HG03108 (cell line): Measurements from ENCODE around the gene PCDHB8.
"Not testable (repeated sequence)": the region's sequence is repeated elsewhere in the genome, so short reads cannot be mapped to it uniquely, and the experiment has no call there.

Experiments used
- ATAC-seq: cut with Tn5 transposase; IDR thresholded peaks from one replicate; pipeline ENCODE4 v1.9.1; 2021; ENCODE audit warnings: moderate library complexity; ENCODE audit not compliant: unreplicated experiment

The PCDHB8 gene

DNA sequence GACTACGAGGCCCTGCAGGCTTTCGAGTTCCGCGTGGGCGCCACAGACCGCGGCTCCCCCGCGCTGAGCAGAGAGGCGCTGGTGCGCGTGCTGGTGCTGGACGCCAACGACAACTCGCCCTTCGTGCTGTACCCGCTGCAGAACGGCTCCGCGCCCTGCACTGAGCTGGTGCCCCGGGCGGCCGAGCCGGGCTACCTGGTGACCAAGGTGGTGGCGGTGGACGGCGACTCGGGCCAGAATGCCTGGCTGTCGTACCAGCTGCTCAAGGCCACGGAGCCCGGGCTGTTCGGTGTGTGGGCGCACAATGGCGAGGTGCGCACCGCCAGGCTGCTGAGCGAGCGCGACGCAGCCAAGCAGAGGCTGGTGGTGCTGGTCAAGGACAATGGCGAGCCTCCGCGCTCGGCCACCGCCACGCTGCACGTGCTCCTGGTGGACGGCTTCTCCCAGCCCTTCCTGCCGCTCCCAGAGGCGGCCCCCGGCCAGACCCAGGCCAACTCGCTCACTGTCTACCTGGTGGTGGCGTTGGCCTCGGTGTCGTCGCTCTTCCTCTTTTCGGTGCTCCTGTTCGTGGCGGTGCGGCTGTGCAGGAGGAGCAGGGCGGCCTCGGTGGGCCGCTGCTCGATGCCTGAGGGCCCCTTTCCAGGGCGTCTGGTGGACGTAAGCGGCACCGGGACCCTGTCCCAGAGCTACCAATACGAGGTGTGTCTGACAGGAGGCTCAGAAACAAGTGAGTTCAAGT lies 6.7 kb downstream of the PCDHB8 start:
- ATAC-seq = not testable (repeated sequence)

- ATAC-seq = no peak
Measured at GRCh38 chr5:141186897-141187512, 9.4 kb downstream of the PCDHB8 start, which contains the start of gene PCDHB9. TSS of gene PCDHB9 (plus strand) at chr5:141187161. CDS start at chr5:141187319, 158 bp downstream.

GRCh38 chr5:141188682-141189081 lies 11.1 kb downstream of the PCDHB8 start:
- ATAC-seq = not testable (repeated sequence)

GRCh38 chr5:141189131-141189530 lies 11.5 kb downstream of the PCDHB8 start:
- not testable (repeated sequence) for ATAC-seq

DNA sequence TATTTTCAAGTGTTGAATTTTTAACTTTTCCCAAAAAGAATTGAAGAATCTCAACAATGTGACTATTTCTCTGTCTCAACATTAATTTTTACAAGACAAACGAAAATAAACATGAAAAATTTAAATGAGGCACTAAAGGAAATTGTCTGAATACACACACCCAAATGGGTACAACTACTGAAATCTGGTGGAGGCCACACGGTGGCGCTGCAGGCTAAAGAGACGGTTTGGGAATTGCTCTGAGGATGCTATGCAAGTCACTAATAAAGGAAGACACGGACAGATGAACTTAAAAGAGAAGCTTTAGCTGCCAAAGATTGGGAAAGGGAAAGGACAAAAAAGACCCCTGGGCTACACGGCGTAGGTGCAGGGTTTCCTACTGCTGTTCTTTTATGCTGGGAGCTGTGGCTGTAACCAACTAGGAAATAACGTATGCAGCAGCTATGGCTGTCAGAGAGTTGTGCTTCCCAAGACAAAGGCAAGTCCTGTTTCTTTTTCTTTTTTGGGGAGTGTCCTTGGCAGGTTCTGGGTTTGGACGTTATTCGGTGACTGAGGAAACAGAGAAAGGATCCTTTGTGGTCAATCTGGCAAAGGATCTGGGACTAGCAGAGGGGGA lies 14.6 kb downstream of the PCDHB8 start, which contains the start of gene PCDHB10:
Gene PCDHB10, plus strand, starts transcription at position 244 of the 616 bp plus-strand sequence. Its CDS starts 200 bp downstream, at position 444.
- no peak for ATAC-seq

DNA sequence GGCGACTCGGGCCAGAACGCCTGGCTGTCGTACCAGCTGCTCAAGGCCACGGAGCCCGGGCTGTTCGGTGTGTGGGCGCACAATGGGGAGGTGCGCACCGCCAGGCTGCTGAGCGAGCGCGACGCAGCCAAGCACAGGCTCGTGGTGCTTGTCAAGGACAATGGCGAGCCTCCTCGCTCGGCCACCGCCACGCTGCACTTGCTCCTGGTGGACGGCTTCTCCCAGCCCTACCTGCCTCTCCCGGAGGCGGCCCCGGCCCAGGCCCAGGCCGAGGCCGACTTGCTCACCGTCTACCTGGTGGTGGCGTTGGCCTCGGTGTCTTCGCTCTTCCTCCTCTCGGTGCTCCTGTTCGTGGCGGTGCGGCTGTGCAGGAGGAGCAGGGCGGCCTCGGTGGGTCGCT lies 16.7 kb downstream of the PCDHB8 start:
- not testable (repeated sequence) for ATAC-seq

DNA sequence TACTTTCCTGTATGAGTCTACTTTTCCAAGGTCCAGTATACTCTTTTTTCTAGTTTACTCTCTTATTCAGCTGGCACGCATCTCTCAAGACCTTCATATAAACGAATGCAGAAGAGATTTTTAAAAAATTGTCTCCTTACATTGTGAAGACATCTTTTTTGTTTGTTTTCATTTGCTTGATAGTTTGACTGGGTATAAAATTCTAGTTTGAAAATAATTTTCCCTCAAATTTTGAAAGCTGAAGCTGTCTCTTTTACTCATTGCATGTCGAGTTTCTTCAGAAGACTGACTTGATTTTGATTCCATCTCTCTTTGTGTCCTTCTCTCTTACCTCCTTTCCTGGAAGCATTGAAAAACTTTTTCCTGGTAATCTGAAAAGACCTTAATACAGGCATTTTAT lies 18.8 kb downstream of the PCDHB8 start:
- no peak for ATAC-seq

DNA sequence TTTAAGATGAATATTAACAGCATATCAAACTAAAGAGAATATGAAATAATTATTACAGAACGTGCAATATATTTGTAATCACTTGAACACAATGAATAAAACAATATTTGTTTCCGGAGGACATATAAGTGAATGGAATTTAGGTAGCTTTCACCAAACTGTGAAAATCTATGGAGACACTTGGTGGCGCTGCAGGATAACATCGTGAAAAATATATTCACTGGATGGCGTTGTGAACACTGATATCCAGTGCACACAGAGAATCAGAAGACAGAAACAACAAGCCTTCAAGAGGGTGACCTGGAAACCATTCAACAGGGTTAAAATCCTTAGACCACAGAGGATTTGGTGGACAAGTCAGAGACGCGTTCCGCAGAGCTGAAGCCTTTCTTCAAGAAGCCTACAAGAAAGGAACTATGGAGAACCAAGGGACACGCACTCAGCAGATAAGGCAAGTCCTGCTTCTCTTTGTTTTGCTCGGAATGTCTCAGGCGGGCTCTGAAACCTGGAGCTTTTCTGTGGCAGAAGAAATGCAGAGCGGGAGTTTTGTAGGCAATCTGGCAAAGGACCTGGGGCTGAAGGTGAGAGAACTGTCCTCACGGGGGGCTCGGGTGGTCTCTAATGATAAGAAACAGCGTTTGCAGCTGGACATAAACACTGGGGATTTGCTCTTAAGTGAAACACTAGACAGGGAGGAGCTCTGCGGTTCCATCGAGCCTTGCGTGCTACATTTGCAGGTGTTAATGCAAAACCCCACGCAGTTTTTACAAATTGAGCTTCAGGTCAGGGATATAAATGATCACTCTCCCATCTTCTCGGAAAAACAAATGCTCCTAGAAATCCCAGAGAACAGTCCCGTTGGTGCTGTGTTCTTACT lies 22.0 kb downstream of the PCDHB8 start, which contains the start of gene PCDHB11:
Gene PCDHB11, plus strand, starts transcription at position 269 of the 877 bp plus-strand sequence. Its CDS starts 148 bp downstream, at position 417.
- ATAC-seq = no peak

GRCh38 chr5:141201126-141201525 lies 23.5 kb downstream of the PCDHB8 start:
- ATAC-seq = not testable (repeated sequence)

- ATAC-seq = not testable (repeated sequence)
Measured at GRCh38 chr5:141201646-141202045, 24.1 kb downstream of the PCDHB8 start.

- no peak for ATAC-seq
Measured at GRCh38 chr5:141208478-141208877, 30.9 kb downstream of the PCDHB8 start, which contains the start of gene PCDHB12. TSS of gene PCDHB12 (plus strand) at chr5:141208719. CDS start at chr5:141208908, 189 bp downstream.

DNA sequence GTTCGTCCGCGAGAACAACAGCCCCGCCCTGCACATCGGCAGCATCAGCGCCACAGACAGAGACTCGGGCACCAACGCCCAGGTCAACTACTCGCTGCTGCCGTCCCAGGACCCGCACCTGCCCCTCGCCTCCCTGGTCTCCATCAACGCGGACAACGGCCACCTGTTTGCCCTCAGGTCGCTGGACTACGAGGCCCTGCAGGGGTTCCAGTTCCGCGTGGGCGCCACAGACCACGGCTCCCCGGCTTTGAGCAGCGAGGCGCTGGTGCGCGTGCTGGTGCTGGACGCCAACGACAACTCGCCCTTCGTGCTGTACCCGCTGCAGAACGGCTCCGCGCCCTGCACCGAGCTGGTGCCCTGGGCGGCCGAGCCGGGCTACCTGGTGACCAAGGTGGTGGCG lies 32.7 kb downstream of the PCDHB8 start:
- ATAC-seq = not testable (repeated sequence)

DNA sequence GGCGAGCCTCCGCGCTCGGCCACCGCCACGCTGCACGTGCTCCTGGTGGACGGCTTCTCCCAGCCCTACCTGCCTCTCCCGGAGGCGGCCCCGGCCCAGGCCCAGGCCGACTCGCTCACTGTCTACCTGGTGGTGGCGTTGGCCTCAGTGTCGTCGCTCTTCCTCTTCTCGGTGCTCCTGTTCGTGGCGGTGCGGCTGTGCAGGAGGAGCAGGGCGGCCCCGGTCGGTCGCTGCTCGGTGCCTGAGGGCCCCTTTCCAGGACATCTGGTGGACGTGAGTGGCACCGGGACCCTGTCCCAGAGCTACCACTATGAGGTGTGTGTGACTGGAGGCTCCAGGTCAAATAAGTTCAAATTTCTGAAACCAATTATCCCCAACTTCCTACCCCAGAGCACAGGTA lies 33.3 kb downstream of the PCDHB8 start:
- not testable (repeated sequence) for ATAC-seq

- ATAC-seq = not testable (repeated sequence)
Measured at GRCh38 chr5:141213656-141214339, 36.2 kb downstream of the PCDHB8 start, which contains the start of gene PCDHB13. TSS of gene PCDHB13 (plus strand) at chr5:141213919. CDS start at chr5:141214124, 205 bp downstream.

- ATAC-seq = not testable (repeated sequence)
Measured at GRCh38 chr5:141214583-141214982, 37.0 kb downstream of the PCDHB8 start.

DNA sequence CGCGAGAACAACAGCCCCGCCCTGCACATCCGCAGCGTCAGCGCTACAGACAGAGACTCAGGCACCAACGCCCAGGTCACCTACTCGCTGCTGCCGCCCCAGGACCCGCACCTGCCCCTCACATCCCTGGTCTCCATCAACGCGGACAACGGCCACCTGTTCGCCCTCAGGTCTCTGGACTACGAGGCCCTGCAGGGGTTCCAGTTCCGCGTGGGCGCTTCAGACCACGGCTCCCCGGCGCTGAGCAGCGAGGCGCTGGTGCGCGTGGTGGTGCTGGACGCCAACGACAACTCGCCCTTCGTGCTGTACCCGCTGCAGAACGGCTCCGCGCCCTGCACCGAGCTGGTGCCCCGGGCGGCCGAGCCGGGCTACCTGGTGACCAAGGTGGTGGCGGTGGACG lies 37.9 kb downstream of the PCDHB8 start:
- ATAC-seq = not testable (repeated sequence)

- not testable (repeated sequence) for ATAC-seq
Measured at GRCh38 chr5:141216035-141216434, 38.4 kb downstream of the PCDHB8 start.

- no peak for ATAC-seq
Measured at GRCh38 chr5:141223112-141223783, 45.7 kb downstream of the PCDHB8 start, which contains the start of gene PCDHB14. TSS of gene PCDHB14 (plus strand) at chr5:141223343. CDS start at chr5:141223506, 163 bp downstream.

DNA sequence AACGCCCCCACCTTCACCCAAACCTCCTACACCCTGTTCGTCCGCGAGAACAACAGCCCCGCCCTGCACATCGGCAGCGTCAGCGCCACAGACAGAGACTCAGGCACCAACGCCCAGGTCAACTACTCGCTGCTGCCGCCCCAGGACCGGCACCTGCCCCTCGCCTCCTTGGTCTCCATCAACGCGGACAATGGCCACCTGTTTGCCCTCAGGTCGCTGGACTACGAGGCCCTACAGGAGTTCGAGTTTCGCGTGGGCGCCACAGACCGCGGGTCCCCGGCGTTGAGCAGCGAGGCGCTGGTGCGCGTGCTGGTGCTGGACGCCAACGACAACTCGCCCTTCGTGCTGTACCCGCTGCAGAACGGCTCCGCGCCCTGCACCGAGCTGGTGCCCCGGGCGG lies 47.3 kb downstream of the PCDHB8 start:
- not testable (repeated sequence) for ATAC-seq
